Gastrocnemius medialis (tissue), 4 donors: Measurements from ENCODE around the gene RESP18. TPM values are rescaled to one million over a fixed set of nuclear protein-coding genes. Genes with fewer than 3 reads are reported as not detected.

Experiments
- ATAC-seq, 2 donors: fragments of 150-250 bp; one replicate each; pipeline ENCODE4 v1.9.1; 2016
- DNase-seq, 2 donors: peaks; one replicate each; pipeline ENCODE4 v3.0.0-alpha.2; 2019
- H3K27ac ChIP-seq, 4 donors: fragments of 200-600 bp; sonication (generic); 1 replicate in 1 of 4; 2 replicates in 3 of 4; pipeline ENCODE4 v1.5.1; 2016 to 2018; ENCODE audit warnings: mild to moderate bottlenecking in 2 of 4, moderate library complexity in 1 of 4
- H3K27me3 ChIP-seq, 3 donors: fragments of 200-600 bp; sonication (generic) in 2 of 3; 1 replicate in 1 of 3; 2 replicates in 2 of 3; pipeline versions ENCODE4 v1.5.1 to v1.6.0; 2016 to 2019; ENCODE audit warnings: mild to moderate bottlenecking in 1 of 3, moderate library complexity in 1 of 3
- H3K36me3 ChIP-seq, 2 donors: fragments of 200-600 bp; sonication (generic) in 1 of 2; one replicate each; pipeline ENCODE4 v1.5.1; 2017 to 2018
- H3K4me1 ChIP-seq, 2 donors: fragments of 200-600 bp; sonication (generic) in 1 of 2; one replicate each; pipeline ENCODE4 v1.5.1; 2016 to 2017; ENCODE audit warnings: mild to moderate bottlenecking in 2 of 2
- H3K4me3 ChIP-seq, 4 donors: fragments of 200-600 bp; sonication (generic) in 3 of 4; 1 replicate in 1 of 4; 2 replicates in 3 of 4; pipeline ENCODE4 v1.5.1; 2016 to 2019; ENCODE audit warnings: mild to moderate bottlenecking in 2 of 4
- H3K9me3 ChIP-seq, 3 donors: fragments of 200-600 bp; sonication (generic) in 2 of 3; 1 replicate in 1 of 3; 2 replicates in 2 of 3; pipeline ENCODE4 v1.5.1; 2016 to 2019
- POLR2A ChIP-seq, 2 donors: fragments of 450-650 bp; IDR thresholded peaks; one replicate each; pipeline ENCODE4 v1.6.1; 2017; ENCODE audit warnings: antibody characterized with exemption in 2 of 2, mild to moderate bottlenecking in 2 of 2, moderate library complexity in 2 of 2
- in situ Hi-C, 4 donors: fragments of 200-750 bp; cut with MboI; loops; one replicate each; pipeline versions ENCODE4 v1.15.0 to v1.8.0; 2017; ENCODE audit warnings: low sequenced_read_pairs in 4 of 4
- intact Hi-C: fragments of 100-400 bp; cut with DNase I; formaldehyde crosslinking; loops from one replicate; pipeline ENCODE4 v1.15.1; 2023; ENCODE audit warnings: low total_unique reads
- total RNA-seq, 4 donors: library from RNA; depleted of rRNA; stranded (reverse); fragments of >200 nt; gene quantifications; one replicate each; pipeline versions ENCODE4 v1.1.0 to v1.2.3, GENCODE V29; 2016
- TF ChIP-seq, protein P1 (sequence below), 5 experiments: fragments of 450-650 bp in 3 of 5; fragments of 200-600 bp in 2 of 5; sonication (generic) in 2 of 5; IDR thresholded peaks in 4 of 5; conservative IDR thresholded peaks in 1 of 5; 1 replicate in 4 of 5; 2 replicates in 1 of 5; pipeline ENCODE4 v1.5.1; 2016 to 2019; ENCODE audit warnings: antibody characterized with exemption in 5 of 5, mild to moderate bottlenecking in 3 of 5, moderate library complexity in 3 of 5

Gene RESP18
- total RNA-seq, 4 donors from 2014 or later = not detected

DNA sequence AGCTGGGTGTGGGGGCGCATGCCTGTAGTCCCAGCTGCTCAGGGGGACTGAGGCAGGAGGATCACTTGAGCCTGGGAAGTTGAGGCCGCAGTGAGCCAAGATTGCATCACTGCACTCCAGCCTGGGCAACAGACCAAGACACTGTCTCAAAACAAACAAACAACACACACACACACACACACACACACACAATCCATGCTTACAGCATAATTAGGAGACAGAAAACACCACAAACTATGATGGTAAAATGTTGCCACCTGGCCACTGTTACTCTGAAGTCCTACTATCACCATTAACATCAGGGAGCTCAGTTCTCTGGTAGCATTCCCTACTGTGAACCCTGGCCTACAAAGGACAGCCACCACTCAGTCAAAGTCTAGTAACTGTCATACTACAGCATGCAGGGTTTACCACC, 36.9 kb upstream of the RESP18 start:
- Histone ChIP-seq H3K9me3 (no peaks in the 10 kb centered on the region), H3K27me3 (no peaks in the 10 kb centered on the region), H3K36me3 (peaks cover 0 to 14% of the 10 kb centered on the region in 2 donors), H3K4me1 (peaks cover 9 to 13% of the 10 kb centered on the region in 2 donors), H3K4me3 (no peak overlapping the region), H3K27ac (peak overlapping the region in 1 of 4 donors; percentile 29)
- TF ChIP-seq POLR2A (IDR thresholded peaks at IDR 0.05) = no peak
- TF ChIP-seq, protein P1, sequence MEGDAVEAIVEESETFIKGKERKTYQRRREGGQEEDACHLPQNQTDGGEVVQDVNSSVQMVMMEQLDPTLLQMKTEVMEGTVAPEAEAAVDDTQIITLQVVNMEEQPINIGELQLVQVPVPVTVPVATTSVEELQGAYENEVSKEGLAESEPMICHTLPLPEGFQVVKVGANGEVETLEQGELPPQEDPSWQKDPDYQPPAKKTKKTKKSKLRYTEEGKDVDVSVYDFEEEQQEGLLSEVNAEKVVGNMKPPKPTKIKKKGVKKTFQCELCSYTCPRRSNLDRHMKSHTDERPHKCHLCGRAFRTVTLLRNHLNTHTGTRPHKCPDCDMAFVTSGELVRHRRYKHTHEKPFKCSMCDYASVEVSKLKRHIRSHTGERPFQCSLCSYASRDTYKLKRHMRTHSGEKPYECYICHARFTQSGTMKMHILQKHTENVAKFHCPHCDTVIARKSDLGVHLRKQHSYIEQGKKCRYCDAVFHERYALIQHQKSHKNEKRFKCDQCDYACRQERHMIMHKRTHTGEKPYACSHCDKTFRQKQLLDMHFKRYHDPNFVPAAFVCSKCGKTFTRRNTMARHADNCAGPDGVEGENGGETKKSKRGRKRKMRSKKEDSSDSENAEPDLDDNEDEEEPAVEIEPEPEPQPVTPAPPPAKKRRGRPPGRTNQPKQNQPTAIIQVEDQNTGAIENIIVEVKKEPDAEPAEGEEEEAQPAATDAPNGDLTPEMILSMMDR (IDR thresholded peaks at IDR 0.05 in 4 of 5, conservative IDR thresholded peaks at IDR 0.05 in 1 of 5) = no peak
- peak; percentile 25 to 60 for DNase-seq
- ATAC-seq = peak; percentile 60 to 69
- intact Hi-C loops = no loop called here
- in situ Hi-C loops = no loop called here

DNA sequence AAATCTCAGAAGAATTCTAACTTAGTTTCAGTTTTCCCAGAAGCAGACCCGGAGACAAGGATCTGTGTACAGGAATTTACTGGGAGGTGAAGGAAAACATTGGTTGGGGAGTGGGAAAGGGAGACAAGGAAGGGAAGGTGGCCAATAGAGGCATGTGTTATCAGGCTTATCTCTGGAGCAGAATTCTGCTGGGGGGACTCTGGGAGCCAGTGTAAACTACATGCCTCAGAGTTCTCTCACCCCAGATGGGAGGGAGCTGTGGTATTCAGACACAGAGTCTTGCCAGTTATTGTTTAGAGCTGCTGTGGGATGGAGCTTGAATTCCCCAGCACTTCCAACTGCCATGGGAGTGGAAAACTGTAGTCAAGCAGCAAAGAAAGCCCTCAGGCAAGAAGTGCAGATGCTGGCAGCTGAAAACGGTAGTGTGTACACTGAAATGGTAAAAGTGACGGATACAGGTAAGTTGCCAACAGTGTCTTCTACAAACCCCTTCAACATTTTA, 36.2 kb upstream of the RESP18 start:
- DNase-seq (no peak), ATAC-seq (no peak)
- H3K9me3 ChIP-seq = no peaks in the 10 kb centered on the region
- intact Hi-C loops = no loop called here
- H3K4me3 ChIP-seq = no peak overlapping the region
- H3K27ac ChIP-seq = peak overlapping the region in 3 of 4 donors; percentile 6 to 29 (median 23)
- in situ Hi-C loops = no loop called here
- peaks cover 0 to 7% of the 10 kb centered on the region in 2 donors for H3K36me3 ChIP-seq
- H3K27me3 ChIP-seq = no peaks in the 10 kb centered on the region
- peaks cover 9 to 19% of the 10 kb centered on the region in 2 donors for H3K4me1 ChIP-seq
- TF ChIP-seq, protein P1 (IDR thresholded peaks at IDR 0.05 in 4 of 5, conservative IDR thresholded peaks at IDR 0.05 in 1 of 5) = no peak
- no peak for TF ChIP-seq POLR2A (IDR thresholded peaks at IDR 0.05)

DNA sequence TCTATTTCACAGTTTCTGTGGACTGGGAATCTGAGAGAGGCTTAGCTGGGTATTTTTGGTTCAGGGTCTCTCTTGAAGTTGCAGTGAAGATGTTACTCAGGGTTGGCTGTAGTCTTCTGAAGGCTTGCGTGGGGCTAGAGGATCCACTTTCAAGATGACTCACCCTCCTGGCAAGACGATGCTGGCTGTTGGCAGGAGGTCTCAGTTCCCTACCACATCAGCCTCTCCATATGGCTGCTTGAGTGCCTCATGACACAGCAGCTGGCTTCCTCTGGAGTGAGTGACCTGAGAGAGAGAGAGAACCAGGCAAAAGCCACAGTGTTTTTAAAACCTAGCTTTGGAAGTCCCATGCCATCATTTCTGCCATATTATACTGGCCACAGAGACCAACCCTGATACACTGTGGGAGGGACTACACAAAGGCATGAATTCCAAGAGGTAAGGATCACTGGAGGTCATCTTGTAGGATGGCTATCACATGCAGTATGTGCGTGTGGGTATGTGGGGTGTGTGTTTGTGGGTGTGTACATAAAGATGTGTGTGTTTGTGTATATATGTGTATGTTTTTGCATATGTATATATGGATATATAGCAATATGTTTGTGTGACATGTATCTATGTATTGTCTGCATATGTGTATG, 30.1 kb upstream of the RESP18 start:
- peaks cover 12 to 19% (median 17%) of the 10 kb centered on the region in 3 donors for H3K27me3 ChIP-seq

GRCh38 chr2:219362072-219362471, 29.5 kb upstream of the RESP18 start:
- H3K27me3 ChIP-seq = peaks cover 18 to 24% (median 20%) of the 10 kb centered on the region in 3 donors
- DNase-seq (no peak), ATAC-seq (peak; percentile 4 to 7)
- no peak overlapping the region for H3K4me3 ChIP-seq
- H3K27ac ChIP-seq = peak overlapping the region; percentile 78 to 88 (median 80)
- TF ChIP-seq POLR2A (IDR thresholded peaks at IDR 0.05) = no peak
- TF ChIP-seq, protein P1 (IDR thresholded peaks at IDR 0.05 in 4 of 5, conservative IDR thresholded peaks at IDR 0.05 in 1 of 5) = no peak
- intact Hi-C loops = loop anchor here (5.0 kb wide), 1 partner anchor 85 kb away; the partner anchor contains the start of gene DNAJB2
- H3K4me1 ChIP-seq = peaks cover 22 to 24% of the 10 kb centered on the region in 2 donors
- H3K36me3 ChIP-seq = no peaks in the 10 kb centered on the region
- in situ Hi-C loops = no loop called here
- no peaks in the 10 kb centered on the region for H3K9me3 ChIP-seq

More for the DNA sequence above, 30.1 kb upstream of the RESP18 start:
- peak; percentile 97 to 99 for ATAC-seq
- intact Hi-C loops = loop anchor here (5.0 kb wide), 1 partner anchor 85 kb away; the partner anchor contains the start of gene DNAJB2
- peak; percentile 90 to 96 for DNase-seq
- in situ Hi-C loops = no loop called here
- TF ChIP-seq, protein P1 (IDR thresholded peaks at IDR 0.05 in 4 of 5, conservative IDR thresholded peaks at IDR 0.05 in 1 of 5) = no peak
- TF ChIP-seq POLR2A (IDR thresholded peaks at IDR 0.05) = no peak
- H3K9me3 ChIP-seq = no peaks in the 10 kb centered on the region
- H3K36me3 ChIP-seq = no peaks in the 10 kb centered on the region
- peaks cover 22 to 24% of the 10 kb centered on the region in 2 donors for H3K4me1 ChIP-seq
- H3K27ac ChIP-seq = peak overlapping the region; percentile 78 to 88 (median 80)
- H3K4me3 ChIP-seq = no peak overlapping the region
